ENCODE results near the gene AUNIP. TPM values are rescaled to one million over a fixed set of nuclear protein-coding genes. Genes with fewer than 3 reads are reported as not detected.

AUNIP gene
- total RNA-seq, 1 experiment from 2014 or later = 22.2 TPM

GRCh38 chr1:25818569-25818968 is 40.7 kb downstream of the AUNIP start:
- Histone ChIP-seq H2BK20ac (ENCODE audit: low read depth, low read length, poor library complexity, severe bottlenecking) (no peak overlapping the region), H4K5ac (ENCODE audit: insufficient read length, low read depth, low read length) (no peak overlapping the region), H3K14ac (ENCODE audit: insufficient read depth, low read length) (no peak overlapping the region), H3K4ac (ENCODE audit: low read depth, low read length) (no peak overlapping the region), H2AK5ac (ENCODE audit: insufficient read length, low read length) (no peak overlapping the region), H2BK120ac (ENCODE audit: low read depth, low read length, poor library complexity, severe bottlenecking) (no peak overlapping the region), H3K23ac (ENCODE audit: insufficient read length, low read depth, low read length) (no peak overlapping the region), H3K9me3 (ENCODE audit: control insufficient read depth, low read depth, low read length) (no peaks in the 10 kb centered on the region), H3K27me3 (ENCODE audit: insufficient read depth, low read length) (no peaks in the 10 kb centered on the region), H3T11ph (ENCODE audit: low read length) (no peak overlapping the region), H3K79me2 (ENCODE audit: insufficient read depth, low read length) (no peaks in the 10 kb centered on the region; the same call in 1 of the 2 replicates), H2BK15ac (ENCODE audit: low read depth, low read length) (no peak overlapping the region), H3K9ac (ENCODE audit: extremely low read depth, insufficient read length, low read length) (no peak overlapping the region), H3K23me2 (ENCODE audit: insufficient read length, low read depth, low read length, poor library complexity, severe bottlenecking) (peaks cover 11% of the 10 kb centered on the region), H3K27ac (ENCODE audit: insufficient read length, low read depth, low read length) (no peak overlapping the region), H2BK5ac (ENCODE audit: insufficient read length, low read length) (no peak overlapping the region), H4K20me1 (ENCODE audit: control insufficient read depth, insufficient read depth, insufficient read length) (peaks cover 3% of the 10 kb centered on the region), H3K18ac (ENCODE audit: insufficient read length, low read depth, low read length) (no peak overlapping the region), H4K91ac (ENCODE audit: insufficient read length, low read depth, low read length) (no peak overlapping the region), H3K4me2 (ENCODE audit: insufficient read depth, insufficient read length, low read length) (peak overlapping the region; percentile 69), H2BK12ac (ENCODE audit: insufficient read length, low read depth, low read length) (no peak overlapping the region), H2AFZ (ENCODE audit: low read length) (no peak overlapping the region), H3K56ac (ENCODE audit: insufficient read length, low read depth, low read length) (no peak overlapping the region), H3K79me1 (ENCODE audit: insufficient read depth, low read depth, low read length, poor library complexity, severe bottlenecking) (no peaks in the 10 kb centered on the region), H3K4me1 (ENCODE audit: insufficient read depth, low read length) (peaks cover 4% of the 10 kb centered on the region; the same call in 1 of the 2 replicates), H4K8ac (replicated peaks; ENCODE audit: insufficient read length, low read depth, low read length) (no peak overlapping the region)
- TF ChIP-seq CTCF (conservative IDR thresholded peaks at IDR 0.05) = no peak
- Mint-ChIP-seq H3K4me1 (peaks cover 32% of the 10 kb centered on the region in 2 experiments), H3K9me3 (no peaks in the 10 kb centered on the region), H3K27me3 (ENCODE audit: low read depth) (peaks cover 15% of the 10 kb centered on the region), H3K27ac (peak overlapping the region in 2 of 3 experiments; percentile 89 to 96; a peak in 3 of 7 replicates), H3K4me3 (peak overlapping the region; percentile 95 to 97), H3K36me3 (ENCODE audit: insufficient read depth in 1 of 3, low read depth in 3 of 3) (peaks cover 5 to 26% (median 22%) of the 10 kb centered on the region in 3 experiments; a peak in 6 of 7 replicates)
- DNase-seq = no peak
- WGBS (ENCODE audit: extremely low coverage, insufficient read length, low lambda C conversion rate) = no CpG with 5 or more reads among the region's 6 CpGs

Measured in H9 (cell line).